ENCODE results near the gene CGB8.
A peak's percentile ranks its signal among the peaks of the same experiment; 100 is the strongest.
"Not testable (repeated sequence)": the region's sequence is repeated elsewhere in the genome, so short reads cannot be mapped to it uniquely, and the experiment has no call there.

CGB8 gene

GRCh38 chr19:49049011-49049410, at the start of gene CGB8:
TSS of gene CGB8 (minus strand) at chr19:49049111. CDS start at chr19:49048739, 372 bp downstream.
- not testable (repeated sequence) for TF ChIP-seq CTCF (IDR thresholded peaks at IDR 0.05)

GRCh38 chr19:49097453-49098288, 48.8 kb upstream of the CGB8 start:
- TF ChIP-seq CTCF (IDR thresholded peaks at IDR 0.05) = peak; percentile 86

GRCh38 chr19:49094505-49095482, 45.9 kb upstream of the CGB8 start:
- TF ChIP-seq CTCF (IDR thresholded peaks at IDR 0.05) = no peak

- no peak for TF ChIP-seq CTCF (IDR thresholded peaks at IDR 0.05)
Measured at GRCh38 chr19:49092686-49093085, 43.8 kb upstream of the CGB8 start.

- no peak for TF ChIP-seq CTCF (IDR thresholded peaks at IDR 0.05)
Measured at GRCh38 chr19:49091391-49092038, 42.6 kb upstream of the CGB8 start.

GRCh38 chr19:49086296-49086695, 37.4 kb upstream of the CGB8 start:
- no peak for TF ChIP-seq CTCF (IDR thresholded peaks at IDR 0.05)

GRCh38 chr19:49085868-49086232, 36.9 kb upstream of the CGB8 start:
- TF ChIP-seq CTCF (IDR thresholded peaks at IDR 0.05) = no peak
